Measurements from ENCODE around the gene IVD.

GRCh38 chr15:40452296-40453090 is 46.9 kb downstream of the IVD start:
- TF ChIP-seq CTCF (IDR thresholded peaks at IDR 0.05 in 4 of 5, conservative IDR thresholded peaks at IDR 0.05 in 1 of 5) (no peak), POLR2A (IDR thresholded peaks at IDR 0.05) (no peak)
